ENCODE results near the gene CETP. TPM values are rescaled to one million over a fixed set of nuclear protein-coding genes. Genes with fewer than 3 reads are reported as not detected.
"Not testable (repeated sequence)": the region's sequence is repeated elsewhere in the genome, so short reads cannot be mapped to it uniquely, and the experiment has no call there.

Gene CETP
- polyA plus RNA-seq, 3 donors = 10.2 to 11.9 (median 11.7) TPM

GRCh38 chr16:56972403-56973293, 10.9 kb downstream of the CETP start:
- no peak for DNase-seq (ENCODE audit: extremely low read depth in 1 of 11, low read depth in 9 of 11, low spot score in 4 of 11)

DNA sequence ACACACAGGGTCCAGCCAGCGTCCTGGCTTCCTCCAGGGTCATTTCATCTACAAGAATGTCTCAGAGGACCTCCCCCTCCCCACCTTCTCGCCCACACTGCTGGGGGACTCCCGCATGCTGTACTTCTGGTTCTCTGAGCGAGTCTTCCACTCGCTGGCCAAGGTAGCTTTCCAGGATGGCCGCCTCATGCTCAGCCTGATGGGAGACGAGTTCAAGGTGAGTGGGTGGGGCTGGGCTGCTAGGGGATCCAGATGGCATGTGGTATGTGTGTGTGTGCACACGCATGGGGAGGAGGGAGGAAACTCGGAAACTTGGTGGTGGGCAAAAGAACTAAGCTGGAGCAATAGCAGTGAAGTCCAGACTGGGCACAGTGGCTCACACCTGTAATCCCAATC, 11.5 kb downstream of the CETP start:
- DNase-seq (ENCODE audit: extremely low read depth in 1 of 11, low read depth in 9 of 11, low spot score in 4 of 11) = no peak

- DNase-seq (ENCODE audit: extremely low read depth in 1 of 11, low read depth in 9 of 11, low spot score in 4 of 11) = not testable (repeated sequence)
Observed at GRCh38 chr16:56973899-56974298, 12.1 kb downstream of the CETP start.

DNA sequence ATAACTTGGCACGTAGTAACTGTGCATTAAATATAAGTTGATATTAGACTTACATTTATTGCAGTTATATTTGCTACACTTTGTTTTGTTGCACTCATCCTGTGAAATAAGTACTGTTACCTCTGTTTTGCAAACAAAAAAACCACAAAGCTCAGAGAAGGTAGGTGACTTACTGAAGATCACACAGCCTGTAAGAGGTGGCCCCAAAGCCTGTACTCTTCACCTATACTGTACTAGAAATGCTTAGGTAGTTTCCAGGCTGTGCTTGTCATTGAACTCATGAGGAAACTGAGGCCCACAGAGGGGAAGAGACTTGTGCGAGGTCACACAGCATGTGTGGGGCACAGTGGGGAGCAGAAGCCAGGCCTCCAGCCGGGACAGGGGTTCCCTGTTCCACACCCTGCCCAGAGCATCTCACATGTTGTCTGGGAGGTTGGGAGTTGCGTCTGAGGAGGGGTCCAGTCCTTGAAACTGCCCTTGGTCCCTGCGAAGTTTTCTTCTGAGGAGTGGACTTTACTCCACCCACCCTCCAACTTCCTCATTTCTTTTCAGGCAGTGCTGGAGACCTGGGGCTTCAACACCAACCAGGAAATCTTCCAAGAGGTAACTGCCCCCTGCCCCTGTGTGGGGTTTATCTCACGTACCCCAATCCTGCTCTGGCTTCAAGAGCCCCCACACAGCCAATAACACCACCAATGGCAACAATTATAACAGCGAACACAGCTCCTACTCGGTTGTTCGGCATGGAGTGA, 13.0 kb downstream of the CETP start:
- no peak for DNase-seq (ENCODE audit: extremely low read depth in 1 of 11, low read depth in 9 of 11, low spot score in 4 of 11)

DNA sequence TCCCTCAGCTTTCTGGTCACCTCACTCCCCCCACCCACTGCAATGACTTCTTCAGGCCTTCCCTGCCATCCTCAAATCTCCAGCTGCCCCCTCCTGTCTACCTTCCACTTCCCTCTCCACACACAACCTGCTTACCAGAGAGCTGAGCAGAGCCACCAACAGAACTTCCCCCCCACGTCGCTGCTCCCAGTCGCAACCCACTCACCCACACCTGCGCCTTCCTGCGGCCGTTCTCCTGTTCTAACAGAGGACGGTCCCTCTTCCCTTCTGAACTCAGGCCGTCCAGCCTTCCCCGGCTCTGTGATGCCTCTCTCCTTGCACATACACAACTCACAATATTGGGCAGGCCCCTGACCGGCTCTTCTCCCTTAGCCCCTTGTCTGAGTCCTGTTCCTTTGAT, 14.0 kb downstream of the CETP start:
- no peak for DNase-seq (ENCODE audit: extremely low read depth in 1 of 11, low read depth in 9 of 11, low spot score in 4 of 11)

DNA sequence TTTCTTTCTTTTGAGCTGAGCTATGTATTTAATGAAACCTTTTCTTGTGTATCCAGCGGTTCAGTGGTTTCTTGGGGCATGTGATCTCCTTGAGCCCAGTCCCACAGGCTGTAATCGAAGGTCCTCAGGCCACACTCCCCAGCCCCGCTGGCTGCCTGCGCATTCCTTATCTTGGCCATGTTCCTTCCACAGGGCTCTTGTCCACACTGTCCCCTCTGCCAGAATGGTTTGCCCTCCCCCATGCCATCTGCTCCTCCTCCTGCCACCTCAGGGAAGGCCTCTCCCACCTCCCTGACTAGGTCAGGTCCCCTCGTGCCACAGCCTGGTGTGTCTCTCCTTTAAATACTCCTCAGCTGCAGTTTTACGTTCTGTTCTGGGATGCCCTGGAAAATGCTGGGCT, 15.5 kb downstream of the CETP start:
- DNase-seq (ENCODE audit: extremely low read depth in 1 of 11, low read depth in 9 of 11, low spot score in 4 of 11) = no peak

- no peak for DNase-seq (ENCODE audit: extremely low read depth in 1 of 11, low read depth in 9 of 11, low spot score in 4 of 11)
Observed at GRCh38 chr16:56977823-56978430, 16.2 kb downstream of the CETP start.

DNA sequence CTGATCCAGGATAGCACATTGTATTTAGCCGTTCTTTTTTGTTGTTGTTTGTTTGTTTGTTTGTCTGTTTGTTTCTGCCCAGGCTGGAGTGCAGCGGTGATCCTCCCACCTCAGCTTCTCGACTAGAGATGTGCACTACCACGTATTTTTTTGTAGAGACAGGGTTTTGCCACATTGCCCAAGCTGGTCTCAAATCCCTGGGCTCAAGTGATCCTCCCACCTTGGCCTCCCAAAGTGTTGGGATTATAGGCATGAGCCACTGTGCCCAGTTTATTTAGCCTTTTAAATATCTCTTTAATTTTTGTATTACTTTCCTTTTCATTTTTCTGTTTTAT, 18.4 kb downstream of the CETP start:
- DNase-seq (ENCODE audit: extremely low read depth in 1 of 11, low read depth in 9 of 11, low spot score in 4 of 11) = no peak

GRCh38 chr16:56980792-56981724, 19.3 kb downstream of the CETP start:
- no peak for DNase-seq (ENCODE audit: extremely low read depth in 1 of 11, low read depth in 9 of 11, low spot score in 4 of 11)

DNA sequence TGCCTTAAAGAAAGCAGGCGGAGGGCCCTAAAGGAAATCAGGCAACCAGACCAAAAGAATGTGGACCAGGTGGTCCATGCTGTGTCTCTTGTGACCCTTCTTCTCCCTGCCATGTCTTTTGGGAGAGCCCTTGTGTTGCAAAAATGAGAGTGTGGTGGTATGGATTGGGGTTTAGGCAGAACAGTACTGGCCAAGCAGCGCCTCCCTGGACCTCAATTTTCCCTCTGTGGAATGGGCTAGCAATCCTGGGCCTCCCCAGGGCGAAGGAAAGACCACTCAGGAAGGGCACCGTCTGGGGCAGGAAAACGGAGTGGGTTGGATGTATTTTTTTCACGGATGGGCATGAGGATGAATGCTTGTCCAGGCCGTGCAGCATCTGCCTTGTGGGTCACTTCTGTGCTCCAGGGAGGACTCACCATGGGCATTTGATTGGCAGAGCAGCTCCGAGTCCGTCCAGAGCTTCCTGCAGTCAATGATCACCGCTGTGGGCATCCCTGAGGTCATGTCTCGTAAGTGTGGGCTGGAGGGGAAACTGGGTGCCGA, 20.1 kb downstream of the CETP start:
- DNase-seq (ENCODE audit: extremely low read depth in 1 of 11, low read depth in 9 of 11, low spot score in 4 of 11) = no peak

- no peak for DNase-seq (ENCODE audit: extremely low read depth in 1 of 11, low read depth in 9 of 11, low spot score in 4 of 11)
Observed at GRCh38 chr16:56982695-56983094, 20.9 kb downstream of the CETP start.

DNA sequence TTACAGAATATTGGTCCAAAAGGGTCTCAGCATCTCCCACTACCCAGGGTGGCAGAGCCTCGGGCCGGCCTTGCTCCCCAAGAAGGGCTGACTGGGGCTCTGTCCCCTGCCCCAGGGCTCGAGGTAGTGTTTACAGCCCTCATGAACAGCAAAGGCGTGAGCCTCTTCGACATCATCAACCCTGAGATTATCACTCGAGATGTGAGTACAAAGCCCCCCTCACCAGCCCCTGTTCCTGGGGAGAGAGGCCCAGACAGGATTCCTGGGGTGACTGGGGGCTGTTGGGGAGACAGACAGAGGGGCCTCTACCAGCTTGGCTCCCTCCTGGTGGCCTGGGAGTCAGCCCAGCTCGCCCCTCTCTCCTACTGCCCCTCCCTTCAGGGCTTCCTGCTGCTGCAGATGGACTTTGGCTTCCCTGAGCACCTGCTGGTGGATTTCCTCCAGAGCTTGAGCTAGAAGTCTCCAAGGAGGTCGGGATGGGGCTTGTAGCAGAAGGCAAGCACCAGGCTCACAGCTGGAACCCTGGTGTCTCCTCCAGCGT, 21.5 kb downstream of the CETP start:
- no peak for DNase-seq (ENCODE audit: extremely low read depth in 1 of 11, low read depth in 9 of 11, low spot score in 4 of 11)

DNA sequence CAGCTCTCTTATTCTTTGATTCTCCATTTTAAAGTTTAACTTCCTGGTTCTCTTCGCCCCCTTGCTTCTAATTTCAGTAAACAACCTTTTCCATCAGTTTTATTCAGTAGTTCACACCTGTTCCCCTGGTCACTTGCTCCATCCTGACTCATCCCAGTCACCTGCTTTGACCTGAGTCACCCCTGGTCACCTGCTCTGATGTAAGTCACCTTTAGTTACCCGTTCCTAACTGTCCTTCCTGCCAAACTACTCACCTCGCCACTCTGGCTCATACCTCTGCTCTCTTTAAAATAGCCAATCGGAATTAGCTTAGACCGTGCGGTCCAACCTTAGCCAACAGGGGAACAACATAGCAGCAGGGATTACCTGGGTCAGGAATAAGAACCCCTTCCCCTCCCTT, 22.9 kb downstream of the CETP start:
- DNase-seq (ENCODE audit: extremely low read depth in 1 of 11, low read depth in 9 of 11, low spot score in 4 of 11) = no peak

- no peak for DNase-seq (ENCODE audit: extremely low read depth in 1 of 11, low read depth in 9 of 11, low spot score in 4 of 11)
Observed at GRCh38 chr16:56985288-56985961, 23.7 kb downstream of the CETP start.

DNA sequence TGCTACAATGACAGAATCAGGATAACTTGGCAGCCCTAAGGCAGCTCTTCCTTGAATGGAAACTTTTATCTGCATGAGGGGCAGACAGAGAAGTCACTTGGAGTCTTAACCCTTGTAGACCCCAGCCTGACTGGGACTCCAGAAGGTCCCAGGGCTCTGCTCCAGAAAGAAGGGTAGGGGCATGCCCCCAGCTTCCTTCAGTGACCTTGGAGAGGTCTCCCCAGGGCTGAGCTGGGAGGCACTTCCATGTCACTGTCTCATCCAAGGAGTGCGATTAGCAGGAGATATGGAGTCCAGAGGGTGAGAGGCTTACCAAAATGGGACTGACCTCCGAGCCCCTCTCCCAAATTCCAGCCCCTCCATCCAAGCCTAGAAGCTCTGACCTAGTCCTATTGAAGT, 24.2 kb downstream of the CETP start:
- no peak for DNase-seq (ENCODE audit: extremely low read depth in 1 of 11, low read depth in 9 of 11, low spot score in 4 of 11)

- no peak for DNase-seq (ENCODE audit: extremely low read depth in 1 of 11, low read depth in 9 of 11, low spot score in 4 of 11)
Observed at GRCh38 chr16:56986361-56986760, 24.6 kb downstream of the CETP start.

DNA sequence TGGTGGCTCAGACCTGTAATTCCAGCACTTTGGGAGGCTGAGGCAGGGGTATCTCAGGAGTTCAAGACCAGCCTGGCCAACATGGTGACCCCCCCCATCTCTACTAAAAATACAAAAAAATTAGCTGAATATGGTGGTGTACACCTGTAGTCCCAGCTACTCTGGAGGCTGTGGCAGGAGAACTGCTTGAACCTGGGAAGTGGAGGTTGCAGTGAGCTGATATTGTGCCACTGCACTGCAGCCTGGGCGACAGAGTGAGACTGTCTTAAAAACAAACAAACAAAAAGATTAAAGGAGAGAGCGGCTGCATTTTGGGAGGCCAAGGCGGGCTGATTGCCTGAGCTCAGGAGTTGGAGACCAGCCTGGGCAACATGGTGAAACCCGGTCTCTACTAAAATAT, 25.2 kb downstream of the CETP start:
- not testable (repeated sequence) for DNase-seq (ENCODE audit: extremely low read depth in 1 of 11, low read depth in 9 of 11, low spot score in 4 of 11)

- no peak for DNase-seq (ENCODE audit: extremely low read depth in 1 of 11, low read depth in 9 of 11, low spot score in 4 of 11)
Observed at GRCh38 chr16:56987692-56988091, 25.9 kb downstream of the CETP start.

All from renal cortex interstitium (tissue), 11 donors.